HCT116 (cell line): ENCODE measurements around the gene AFAP1. TPM values are rescaled to one million over a fixed set of nuclear protein-coding genes. Genes with fewer than 3 reads are reported as not detected.

Experiments
- ATAC-seq: fragments of 200-7000 bp; cut with Tn5 transposase; 2 replicates; pipeline ENCODE4 v1.9.1; 2020; ENCODE audit warnings: mild to moderate bottlenecking, moderate library complexity
- BruUV-seq: library from RNA; stranded (reverse); fragments of 400-500 nt; replicated peaks from 2 replicates; lab custom pipeline; 2021; lab: Mats Ljungman, UMichigan
- CTCF ChIA-PET: fragments of 300-600 bp; sonication (Branson Sonifier 250); formaldehyde crosslinking; loops from one replicate; lab custom pipeline; 2021; ENCODE audit warnings: antibody characterized with exemption; lab: Charles Lee
- POLR2A ChIA-PET: fragments of 300-600, 350-600 bp; sonication (Branson Sonifier 250); formaldehyde crosslinking; loops from one replicate; lab custom pipeline; 2021; ENCODE audit warnings: antibody characterized with exemption; lab: Charles Lee
- RAD21 ChIA-PET, 2 experiments: fragments of 300-600 bp; sonication (Branson Sonifier 250); formaldehyde crosslinking; loops; one replicate each; lab custom pipeline; 2023; ENCODE audit warnings: low total read pairs in 2 of 2; ENCODE audit not compliant: uncharacterized antibody in 2 of 2, unreplicated experiment in 2 of 2, low non-redundant PET in 1 of 2; lab: Charles Lee
- DNase-seq: peaks from one replicate; pipeline ENCODE4 v3.0.0-alpha.2; 2010; ENCODE audit warnings: low read depth, low spot score
- H2AFZ ChIP-seq: fragments of 200-600 bp; shearing (Covaris generic), sonication (generic); 2 replicates; pipeline ENCODE4 v1.6.1; 2017; ENCODE audit warnings: low read depth, mixed run types, mixed read lengths, antibody characterized with exemption, low read length; ENCODE audit not compliant: poor library complexity, severe bottlenecking
- H3K27ac ChIP-seq: 2 replicates; pipeline ENCODE4 v1.5.1; 2012; ENCODE audit warnings: low read depth, low read length
- H3K27me3 ChIP-seq: fragments of 200-600 bp; sonication (generic); 2 replicates; pipeline ENCODE4 v1.6.1; 2016; ENCODE audit warnings: mixed run types, low read length, mixed read lengths; ENCODE audit not compliant: insufficient read depth
- H3K36me3 ChIP-seq, 2 experiments: fragments of 200-500 bp in 1 of 2; fragments of 200-600 bp in 1 of 2; sonication (Bioruptor generic) in 1 of 2; sonication (generic) in 1 of 2; 2 replicates each; pipeline versions ENCODE4 v1.5.1 to v1.6.1; 2014 to 2016; ENCODE audit warnings: low read length in 2 of 2, inconsistent platforms in 1 of 2, mixed read lengths in 1 of 2, mixed run types in 1 of 2; ENCODE audit not compliant: insufficient read depth in 2 of 2, control insufficient read depth in 1 of 2
- H3K4me1 ChIP-seq, 2 experiments: fragments of 200-600 bp in 1 of 2; sonication (generic) in 1 of 2; 2 replicates each; pipeline versions ENCODE4 v1.5.1 to v1.6.1; 2012 to 2017; ENCODE audit warnings: low read length in 2 of 2, inconsistent platforms in 1 of 2, mild to moderate bottlenecking in 1 of 2, mixed read lengths in 1 of 2, mixed run types in 1 of 2, moderate library complexity in 1 of 2; ENCODE audit not compliant: insufficient read depth in 2 of 2, control insufficient read depth in 1 of 2
- H3K4me2 ChIP-seq: fragments of 200-600 bp; sonication (generic); 2 replicates; pipeline ENCODE4 v1.6.1; 2017; ENCODE audit warnings: mixed run types, low read length, mixed read lengths
- H3K4me3 ChIP-seq, 2 experiments: fragments of 200-600 bp in 1 of 2; sonication (generic) in 1 of 2; replicated peaks in 1 of 2; 2 replicates each; pipeline ENCODE4 v1.5.1; 2011 to 2016; ENCODE audit warnings: low read length in 2 of 2, control low read depth in 1 of 2, low read depth in 1 of 2, mild to moderate bottlenecking in 1 of 2, mixed read lengths in 1 of 2, mixed run types in 1 of 2
- H3K79me2 ChIP-seq: fragments of 200-600 bp; sonication (generic); 2 replicates; pipeline ENCODE4 v1.6.1; 2017; ENCODE audit warnings: mild to moderate bottlenecking, mixed run types, low read length, moderate library complexity, mixed read lengths; ENCODE audit not compliant: insufficient read depth
- H3K9ac ChIP-seq: fragments of 200-600 bp; sonication (generic); 2 replicates; pipeline ENCODE4 v1.6.1; 2016; ENCODE audit warnings: low read length, mixed read lengths
- H3K9me2 ChIP-seq: fragments of 200-600 bp; sonication (generic), shearing (Covaris generic); 2 replicates; pipeline ENCODE4 v1.6.1; 2017; ENCODE audit warnings: mixed run types, mild to moderate bottlenecking, moderate library complexity; ENCODE audit not compliant: insufficient read depth
- H3K9me3 ChIP-seq, 2 experiments: fragments of 200-500 bp in 1 of 2; fragments of 200-600 bp in 1 of 2; sonication (Bioruptor generic) in 1 of 2; sonication (generic) in 1 of 2; 2 replicates each; pipeline ENCODE4 v1.6.1; 2014 to 2017; ENCODE audit warnings: low read length in 2 of 2, mixed read lengths in 2 of 2, inconsistent platforms in 1 of 2, low read depth in 1 of 2, mild to moderate bottlenecking in 1 of 2, mixed run types in 1 of 2, moderate library complexity in 1 of 2; ENCODE audit not compliant: control insufficient read depth in 1 of 2, insufficient read depth in 1 of 2
- H4K20me1 ChIP-seq: fragments of 200-600 bp; sonication (generic), shearing (Covaris generic); 2 replicates; pipeline ENCODE4 v1.6.1; 2017; ENCODE audit warnings: mixed run types, mild to moderate bottlenecking, moderate library complexity; ENCODE audit not compliant: insufficient read depth
- CEBPB ChIP-seq: IDR thresholded peaks from 2 replicates; pipeline ENCODE4 v1.6.1; 2012; ENCODE audit warnings: low read depth
- EGR1 ChIP-seq: IDR thresholded peaks from 2 replicates; pipeline ENCODE4 v1.6.1; 2012; ENCODE audit warnings: low read depth
- ELF1 ChIP-seq: IDR thresholded peaks from 2 replicates; pipeline ENCODE4 v1.6.1; 2012; ENCODE audit warnings: low read depth, borderline replicate concordance
- EZH2 ChIP-seq: fragments of 200-600 bp; sonication (generic); IDR thresholded peaks from 2 replicates; pipeline ENCODE4 v1.6.1; 2017; ENCODE audit warnings: antibody characterized with exemption, mixed run types
- EZH2phosphoT487 ChIP-seq: fragments of 200-600 bp; IDR thresholded peaks from 2 replicates; pipeline ENCODE4 v1.6.1; 2018; ENCODE audit warnings: antibody characterized with exemption, borderline replicate concordance
- JUND ChIP-seq: IDR thresholded peaks from 2 replicates; pipeline ENCODE4 v1.6.1; 2012
- REST ChIP-seq: IDR thresholded peaks from 2 replicates; pipeline ENCODE4 v1.6.1; 2012; ENCODE audit warnings: low read depth
- SIN3A ChIP-seq: IDR thresholded peaks from 2 replicates; pipeline ENCODE4 v1.6.1; 2012; ENCODE audit warnings: low read depth
- SRF ChIP-seq: IDR thresholded peaks from 2 replicates; pipeline ENCODE4 v1.6.1; 2012; ENCODE audit warnings: low read depth
- YY1 ChIP-seq: IDR thresholded peaks from 2 replicates; pipeline ENCODE4 v1.6.1; 2011; ENCODE audit warnings: low read length, low read depth, moderate library complexity, mild to moderate bottlenecking; ENCODE audit not compliant: insufficient replicate concordance; ENCODE audit errors: extremely low read depth
- intact Hi-C: fragments of 100-400 bp; cut with micrococcal nuclease; formaldehyde crosslinking; loops from 2 replicates; pipeline ENCODE4 v1.10.0; 2022
- total RNA-seq: library from RNA; stranded (reverse); gene quantifications from one replicate; pipeline ENCODE4 v1.2.1, GENCODE V29; 2021; ENCODE audit not compliant: unreplicated experiment
- TF ChIP-seq, protein P1 (sequence below), 3 experiments: fragments of 200-600 bp in 1 of 3; sonication (generic) in 1 of 3; IDR thresholded peaks in 2 of 3; conservative IDR thresholded peaks in 1 of 3; 2 replicates each; pipeline ENCODE4 v1.5.1; 2012 to 2017; ENCODE audit warnings: low read depth in 2 of 3, low read length in 2 of 3, antibody characterized with exemption in 1 of 3, borderline replicate concordance in 1 of 3, control low read depth in 1 of 3, mild to moderate bottlenecking in 1 of 3, mixed read lengths in 1 of 3, mixed run types in 1 of 3, moderate library complexity in 1 of 3; ENCODE audit not compliant: insufficient read depth in 1 of 3
- TF ChIP-seq, protein P2 (sequence below): IDR thresholded peaks from 2 replicates; pipeline ENCODE4 v1.6.1; 2012
- TF ChIP-seq, protein P3 (sequence below): IDR thresholded peaks from 2 replicates; pipeline ENCODE4 v1.6.1; 2011; ENCODE audit warnings: mild to moderate bottlenecking, low read length, moderate library complexity; ENCODE audit not compliant: insufficient replicate concordance; ENCODE audit errors: extremely low read depth

Gene AFAP1
- total RNA-seq, 1 experiment from 2014 or later = 19.4 TPM

- TF ChIP-seq, protein P1, sequence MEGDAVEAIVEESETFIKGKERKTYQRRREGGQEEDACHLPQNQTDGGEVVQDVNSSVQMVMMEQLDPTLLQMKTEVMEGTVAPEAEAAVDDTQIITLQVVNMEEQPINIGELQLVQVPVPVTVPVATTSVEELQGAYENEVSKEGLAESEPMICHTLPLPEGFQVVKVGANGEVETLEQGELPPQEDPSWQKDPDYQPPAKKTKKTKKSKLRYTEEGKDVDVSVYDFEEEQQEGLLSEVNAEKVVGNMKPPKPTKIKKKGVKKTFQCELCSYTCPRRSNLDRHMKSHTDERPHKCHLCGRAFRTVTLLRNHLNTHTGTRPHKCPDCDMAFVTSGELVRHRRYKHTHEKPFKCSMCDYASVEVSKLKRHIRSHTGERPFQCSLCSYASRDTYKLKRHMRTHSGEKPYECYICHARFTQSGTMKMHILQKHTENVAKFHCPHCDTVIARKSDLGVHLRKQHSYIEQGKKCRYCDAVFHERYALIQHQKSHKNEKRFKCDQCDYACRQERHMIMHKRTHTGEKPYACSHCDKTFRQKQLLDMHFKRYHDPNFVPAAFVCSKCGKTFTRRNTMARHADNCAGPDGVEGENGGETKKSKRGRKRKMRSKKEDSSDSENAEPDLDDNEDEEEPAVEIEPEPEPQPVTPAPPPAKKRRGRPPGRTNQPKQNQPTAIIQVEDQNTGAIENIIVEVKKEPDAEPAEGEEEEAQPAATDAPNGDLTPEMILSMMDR (IDR thresholded peaks at IDR 0.05 in 2 of 3, conservative IDR thresholded peaks at IDR 0.05 in 1 of 3; ENCODE audit: borderline replicate concordance in 1 of 3, insufficient read depth in 1 of 3, low read depth in 2 of 3, low read length in 2 of 3) = no peak
- no peak for TF ChIP-seq EZH2phosphoT487
- TF ChIP-seq, protein P2, sequence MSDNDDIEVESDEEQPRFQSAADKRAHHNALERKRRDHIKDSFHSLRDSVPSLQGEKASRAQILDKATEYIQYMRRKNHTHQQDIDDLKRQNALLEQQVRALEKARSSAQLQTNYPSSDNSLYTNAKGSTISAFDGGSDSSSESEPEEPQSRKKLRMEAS = no peak
- TF ChIP-seq EZH2 = no peak
These were observed 10.9 kb downstream of the AFAP1 start (continued) for GRCh38 chr4:7928711-7929110.

DNA sequence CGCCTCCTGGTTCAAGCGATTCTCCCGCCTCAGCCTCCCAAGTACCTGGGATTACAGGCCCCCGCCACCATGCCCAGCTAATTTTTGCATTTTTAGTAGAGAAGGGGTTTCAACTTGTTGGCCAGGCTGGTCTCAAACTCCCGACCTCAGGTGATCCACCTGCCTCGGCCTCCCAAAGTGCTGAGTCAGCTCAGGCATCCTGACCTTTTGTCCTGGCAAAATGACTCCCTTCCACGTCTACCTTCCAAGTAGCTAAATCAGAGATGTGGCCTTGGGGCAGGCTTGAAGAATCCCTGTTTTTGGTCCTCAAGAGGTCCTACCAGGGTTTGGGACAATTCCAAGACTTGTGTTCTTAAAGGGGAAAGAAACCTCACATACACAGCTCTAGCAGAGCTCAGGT, 12.8 kb downstream of the AFAP1 start:
- H4K20me1 ChIP-seq = no peaks in the 10 kb centered on the region
- no peak overlapping the region for H3K4me3 ChIP-seq
- H3K9ac ChIP-seq = no peak overlapping the region
- peaks cover 28 to 30% of the 10 kb centered on the region in 2 experiments for H3K4me1 ChIP-seq
- DNase-seq (no peak), ATAC-seq (no peak)
- ChIA-PET POLR2A (no interaction called here), CTCF (interaction anchor here (1.1 to 1.6 kb wide), 2 partner anchors 11 to 125 kb away, joined by 3 to 4 read pairs; no protein-coding TSS in a partner anchor), RAD21 (no interaction called here)
- intact Hi-C loops = no loop called here
- H3K4me2 ChIP-seq = no peak overlapping the region
- BruUV-seq = no TSS peak
- no peaks in the 10 kb centered on the region for H3K9me2 ChIP-seq
- TF ChIP-seq, protein P2 = no peak
- TF ChIP-seq, protein P3, sequence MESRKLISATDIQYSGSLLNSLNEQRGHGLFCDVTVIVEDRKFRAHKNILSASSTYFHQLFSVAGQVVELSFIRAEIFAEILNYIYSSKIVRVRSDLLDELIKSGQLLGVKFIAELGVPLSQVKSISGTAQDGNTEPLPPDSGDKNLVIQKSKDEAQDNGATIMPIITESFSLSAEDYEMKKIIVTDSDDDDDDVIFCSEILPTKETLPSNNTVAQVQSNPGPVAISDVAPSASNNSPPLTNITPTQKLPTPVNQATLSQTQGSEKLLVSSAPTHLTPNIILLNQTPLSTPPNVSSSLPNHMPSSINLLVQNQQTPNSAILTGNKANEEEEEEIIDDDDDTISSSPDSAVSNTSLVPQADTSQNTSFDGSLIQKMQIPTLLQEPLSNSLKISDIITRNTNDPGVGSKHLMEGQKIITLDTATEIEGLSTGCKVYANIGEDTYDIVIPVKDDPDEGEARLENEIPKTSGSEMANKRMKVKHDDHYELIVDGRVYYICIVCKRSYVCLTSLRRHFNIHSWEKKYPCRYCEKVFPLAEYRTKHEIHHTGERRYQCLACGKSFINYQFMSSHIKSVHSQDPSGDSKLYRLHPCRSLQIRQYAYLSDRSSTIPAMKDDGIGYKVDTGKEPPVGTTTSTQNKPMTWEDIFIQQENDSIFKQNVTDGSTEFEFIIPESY = no peak
- TF ChIP-seq ELF1 (no peak), EZH2 (no peak), JUND (no peak), REST (no peak), CEBPB (no peak), SRF (no peak), SIN3A (no peak), EGR1 (no peak), YY1 (no peak)
- no peak overlapping the region for H2AFZ ChIP-seq
- H3K27ac ChIP-seq = no peak overlapping the region
- no peaks in the 10 kb centered on the region for H3K9me3 ChIP-seq
- H3K27me3 ChIP-seq = no peaks in the 10 kb centered on the region
- H3K36me3 ChIP-seq = no peaks in the 10 kb centered on the region
- peaks cover 48% of the 10 kb centered on the region; the same call in 1 of the 2 replicates for H3K79me2 ChIP-seq
